K562 (cell line): ENCODE results near the gene PGLYRP1. TPM values are rescaled to one million over a fixed set of nuclear protein-coding genes. Genes with fewer than 3 reads are reported as not detected.
A peak's percentile ranks its signal among the peaks of the same experiment; 100 is the strongest.

Experiments
- BRD9 ChIP-seq: fragments of 450-650 bp; IDR thresholded peaks from 2 replicates; pipeline ENCODE4 v1.6.1; 2018; ENCODE audit warnings: low read depth; ENCODE audit not compliant: partially characterized antibody
- BRF1 ChIP-seq: IDR thresholded peaks from 3 replicates; pipeline ENCODE4 v1.6.1; 2011; ENCODE audit warnings: borderline replicate concordance, mild to moderate bottlenecking; ENCODE audit not compliant: insufficient read length; ENCODE audit errors: extremely low read depth
- CHD2 ChIP-seq: IDR thresholded peaks from 2 replicates; pipeline ENCODE4 v1.6.1; 2011; ENCODE audit warnings: low read depth, low read length
- ILK ChIP-seq: fragments of 450-650 bp; IDR thresholded peaks from 2 replicates; pipeline ENCODE4 v1.6.1; 2016; ENCODE audit warnings: missing genetic modification characterization, low read depth, mild to moderate bottlenecking, missing compliant biosample characterization, moderate library complexity, borderline replicate concordance
- KDM4B ChIP-seq, 2 experiments: fragments of 450-650 bp in 1 of 2; sonication (generic) in 1 of 2; IDR thresholded peaks; 2 replicates each; pipeline ENCODE4 v1.6.1; 2016 to 2017; ENCODE audit warnings: borderline replicate concordance in 2 of 2, antibody characterized with exemption in 1 of 2, low read depth in 1 of 2, mild to moderate bottlenecking in 1 of 2
- NFE2 ChIP-seq: IDR thresholded peaks from 2 replicates; pipeline ENCODE4 v1.6.1; 2014; ENCODE audit warnings: antibody characterized with exemption, low read depth
- NFXL1 ChIP-seq: fragments of 450-650 bp; formaldehyde crosslinking; IDR thresholded peaks from 2 replicates; pipeline ENCODE4 v1.4.0; 2021; ENCODE audit warnings: mild to moderate bottlenecking
- NFYB ChIP-seq: IDR thresholded peaks from 2 replicates; pipeline ENCODE4 v1.6.1; 2011; ENCODE audit warnings: mild to moderate bottlenecking, moderate library complexity; ENCODE audit not compliant: insufficient read length; ENCODE audit errors: extremely low read depth
- PHF20 ChIP-seq: fragments of 450-650 bp; IDR thresholded peaks from 2 replicates; pipeline ENCODE4 v1.6.1; 2018; ENCODE audit not compliant: partially characterized antibody
- SMAD4 ChIP-seq: fragments of 250-450 bp; sonication (Bioruptor Pico); conservative IDR thresholded peaks from 2 replicates; pipeline ENCODE4 v1.8.0; 2021; ENCODE audit warnings: inconsistent platforms, mild to moderate bottlenecking, moderate library complexity
- SNRNP70 ChIP-seq: fragments of 200-400 bp; formaldehyde crosslinking; optimal IDR thresholded peaks from 2 replicates; pipeline ENCODE3; 2017; ENCODE audit warnings: low read depth, low read length
- U2AF1 ChIP-seq: fragments of 200-400 bp; formaldehyde crosslinking; optimal IDR thresholded peaks from 2 replicates; pipeline ENCODE3; 2017; ENCODE audit warnings: mild to moderate bottlenecking, low read depth, low read length, moderate library complexity
- ZKSCAN8 ChIP-seq: fragments of 200-800 bp; sonication (Bioruptor generic); IDR thresholded peaks from 2 replicates; pipeline ENCODE4 v1.6.1; 2016; ENCODE audit warnings: missing genetic modification characterization, missing compliant biosample characterization
- ZNF165 ChIP-seq: fragments of 250-450 bp; sonication (Bioruptor Pico); IDR thresholded peaks from 2 replicates; pipeline ENCODE4 v1.4.0; 2020; ENCODE audit warnings: borderline replicate concordance
- ZNF174 ChIP-seq: fragments of 250-450 bp; sonication (Bioruptor Pico); IDR thresholded peaks from 2 replicates; pipeline ENCODE4 v1.4.0; 2020; ENCODE audit warnings: mild to moderate bottlenecking
- ZNF589 ChIP-seq: fragments of 200-800 bp; sonication (Bioruptor generic); IDR thresholded peaks from 2 replicates; pipeline ENCODE4 v1.6.1; 2016; ENCODE audit warnings: low read depth, missing genetic modification characterization, missing compliant biosample characterization
- ZNF764 ChIP-seq: fragments of 250-450 bp; sonication (Bioruptor Pico); IDR thresholded peaks from 2 replicates; pipeline ENCODE4 v1.4.0; 2020; ENCODE audit warnings: low read depth, mild to moderate bottlenecking, moderate library complexity
- ZNF766 ChIP-seq: fragments of 200-800 bp; sonication (Bioruptor generic); conservative IDR thresholded peaks from 2 replicates; pipeline ENCODE4 v1.6.1; 2016; ENCODE audit warnings: missing genetic modification characterization, missing compliant biosample characterization
- polyA plus RNA-seq, 8 experiments: library from polyadenylated mRNA; depleted of rRNA in 4 of 8; stranded (reverse) in 5 of 8; unstranded in 3 of 8; fragments of >200 nt; fragmentation: Nextera tagmentation in 2 of 8; fragmentation: Illumina TruSeq in 1 of 8; extraction: Ambion mirVana in 2 of 8; extraction: Trizol in 1 of 8; gene quantifications; 2 replicates each; pipeline versions ENCODE4 v1.2.1 to v1.2.3, GENCODE V29; 2011 to 2014; ENCODE audit warnings: inconsistent platforms in 1 of 8, missing spikeins in 1 of 8
- total RNA-seq, 7 experiments: library from RNA; depleted of rRNA in 6 of 7; stranded (reverse); fragments of >200 nt in 6 of 7; fragmentation: Illumina TruSeq in 2 of 7; extraction: Trizol in 2 of 7; gene quantifications; 2 replicates each; pipeline versions ENCODE4 v1.2.1 to v1.2.3, GENCODE V29; 2011 to 2021; ENCODE audit warnings: low replicate concordance in 1 of 7
- TF ChIP-seq, protein P1 (sequence below): fragments of 450-650 bp; formaldehyde crosslinking; IDR thresholded peaks from 2 replicates; pipeline ENCODE4 v1.4.0; 2020; ENCODE audit warnings: mild to moderate bottlenecking, moderate library complexity
- TF ChIP-seq, protein P2 (sequence below): sonication (generic); formaldehyde crosslinking; IDR thresholded peaks from 2 replicates; pipeline ENCODE4 v1.8.0; 2023; ENCODE audit warnings: mild to moderate bottlenecking, missing genetic modification reagents
- TF ChIP-seq, protein P3 (sequence below): fragments of 450-650 bp; formaldehyde crosslinking; IDR thresholded peaks from 2 replicates; pipeline ENCODE4 v1.4.0; 2020; ENCODE audit warnings: mild to moderate bottlenecking, moderate library complexity

Gene PGLYRP1
- total and polyA plus RNA-seq, 9 of the 15 experiments (the other 6 are each of a cell fraction or from before 2014, with no cell fraction given): not detected

DNA sequence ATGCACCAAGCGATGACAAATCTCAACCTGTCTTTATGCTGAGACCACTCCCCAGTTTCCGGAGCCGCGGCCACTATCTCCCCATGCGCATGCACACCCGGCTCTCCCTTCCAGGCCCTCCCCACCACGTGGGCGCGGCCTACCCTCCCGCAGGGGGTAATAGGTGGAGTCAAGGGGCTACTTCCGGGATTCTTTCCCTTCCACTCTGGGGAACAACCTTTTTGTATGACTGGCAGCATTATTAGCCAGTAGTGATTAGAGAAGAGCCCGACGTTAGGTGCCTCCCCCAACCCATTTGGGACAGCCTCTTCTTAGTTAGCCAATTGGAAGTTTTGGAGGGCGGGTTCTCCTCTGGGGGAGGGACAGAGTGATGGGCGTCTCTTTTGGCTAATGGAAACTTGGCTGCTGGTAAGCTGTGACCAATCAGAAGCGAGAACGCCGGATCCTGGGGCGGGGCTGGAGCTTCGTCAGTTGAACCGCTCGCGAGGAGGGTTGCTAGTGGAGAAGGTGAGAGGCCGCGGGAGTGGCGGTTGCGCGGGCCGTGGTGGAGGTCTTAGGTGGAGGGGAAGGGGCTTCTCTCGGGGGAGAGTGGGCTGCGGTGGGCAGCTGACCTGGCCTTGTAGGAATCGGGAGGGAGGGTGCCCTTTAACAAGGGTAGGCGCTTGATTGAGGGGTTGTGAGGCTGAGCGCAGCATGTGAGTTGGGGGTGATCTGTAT, 27.7 kb downstream of the PGLYRP1 start, which contains the start of gene CCDC61 (continued):
- TF ChIP-seq, protein P1, sequence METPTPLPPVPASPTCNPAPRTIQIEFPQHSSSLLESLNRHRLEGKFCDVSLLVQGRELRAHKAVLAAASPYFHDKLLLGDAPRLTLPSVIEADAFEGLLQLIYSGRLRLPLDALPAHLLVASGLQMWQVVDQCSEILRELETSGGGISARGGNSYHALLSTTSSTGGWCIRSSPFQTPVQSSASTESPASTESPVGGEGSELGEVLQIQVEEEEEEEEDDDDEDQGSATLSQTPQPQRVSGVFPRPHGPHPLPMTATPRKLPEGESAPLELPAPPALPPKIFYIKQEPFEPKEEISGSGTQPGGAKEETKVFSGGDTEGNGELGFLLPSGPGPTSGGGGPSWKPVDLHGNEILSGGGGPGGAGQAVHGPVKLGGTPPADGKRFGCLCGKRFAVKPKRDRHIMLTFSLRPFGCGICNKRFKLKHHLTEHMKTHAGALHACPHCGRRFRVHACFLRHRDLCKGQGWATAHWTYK (CRISPR knock-in tag): no peak
- TF ChIP-seq NFE2 (no peak), BRF1 (no peak), ZNF165 (CRISPR knock-in tag) (0 out of 2 replicates have a peak, but pooled peaks have one; percentile 31), CHD2 (peak; percentile 88), PHF20 (peak; percentile 77), ZNF766 (CRISPR knock-in tag) (peak; percentile 68; the same call in 1 of the 2 replicates), U2AF1 (no peak), KDM4B (IDR thresholded peaks at IDR 0.05; ENCODE audit: borderline replicate concordance in 2 of 2, low read depth in 1 of 2) (no peak), BRD9 (peak; percentile 67), NFYB (peak; percentile 88), ILK (tag) (no peak), NFXL1 (CRISPR knock-in tag) (no peak), ZNF174 (CRISPR knock-in tag) (no peak), SNRNP70 (no peak), ZNF589 (no peak), SMAD4 (CRISPR knock-in tag) (no peak), ZKSCAN8 (no peak), ZNF764 (CRISPR knock-in tag) (no peak)
- TF ChIP-seq, protein P2, sequence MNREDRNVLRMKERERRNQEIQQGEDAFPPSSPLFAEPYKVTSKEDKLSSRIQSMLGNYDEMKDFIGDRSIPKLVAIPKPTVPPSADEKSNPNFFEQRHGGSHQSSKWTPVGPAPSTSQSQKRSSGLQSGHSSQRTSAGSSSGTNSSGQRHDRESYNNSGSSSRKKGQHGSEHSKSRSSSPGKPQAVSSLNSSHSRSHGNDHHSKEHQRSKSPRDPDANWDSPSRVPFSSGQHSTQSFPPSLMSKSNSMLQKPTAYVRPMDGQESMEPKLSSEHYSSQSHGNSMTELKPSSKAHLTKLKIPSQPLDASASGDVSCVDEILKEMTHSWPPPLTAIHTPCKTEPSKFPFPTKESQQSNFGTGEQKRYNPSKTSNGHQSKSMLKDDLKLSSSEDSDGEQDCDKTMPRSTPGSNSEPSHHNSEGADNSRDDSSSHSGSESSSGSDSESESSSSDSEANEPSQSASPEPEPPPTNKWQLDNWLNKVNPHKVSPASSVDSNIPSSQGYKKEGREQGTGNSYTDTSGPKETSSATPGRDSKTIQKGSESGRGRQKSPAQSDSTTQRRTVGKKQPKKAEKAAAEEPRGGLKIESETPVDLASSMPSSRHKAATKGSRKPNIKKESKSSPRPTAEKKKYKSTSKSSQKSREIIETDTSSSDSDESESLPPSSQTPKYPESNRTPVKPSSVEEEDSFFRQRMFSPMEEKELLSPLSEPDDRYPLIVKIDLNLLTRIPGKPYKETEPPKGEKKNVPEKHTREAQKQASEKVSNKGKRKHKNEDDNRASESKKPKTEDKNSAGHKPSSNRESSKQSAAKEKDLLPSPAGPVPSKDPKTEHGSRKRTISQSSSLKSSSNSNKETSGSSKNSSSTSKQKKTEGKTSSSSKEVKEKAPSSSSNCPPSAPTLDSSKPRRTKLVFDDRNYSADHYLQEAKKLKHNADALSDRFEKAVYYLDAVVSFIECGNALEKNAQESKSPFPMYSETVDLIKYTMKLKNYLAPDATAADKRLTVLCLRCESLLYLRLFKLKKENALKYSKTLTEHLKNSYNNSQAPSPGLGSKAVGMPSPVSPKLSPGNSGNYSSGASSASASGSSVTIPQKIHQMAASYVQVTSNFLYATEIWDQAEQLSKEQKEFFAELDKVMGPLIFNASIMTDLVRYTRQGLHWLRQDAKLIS: no peak; the same call in 1 of the 2 replicates
- TF ChIP-seq, protein P3, sequence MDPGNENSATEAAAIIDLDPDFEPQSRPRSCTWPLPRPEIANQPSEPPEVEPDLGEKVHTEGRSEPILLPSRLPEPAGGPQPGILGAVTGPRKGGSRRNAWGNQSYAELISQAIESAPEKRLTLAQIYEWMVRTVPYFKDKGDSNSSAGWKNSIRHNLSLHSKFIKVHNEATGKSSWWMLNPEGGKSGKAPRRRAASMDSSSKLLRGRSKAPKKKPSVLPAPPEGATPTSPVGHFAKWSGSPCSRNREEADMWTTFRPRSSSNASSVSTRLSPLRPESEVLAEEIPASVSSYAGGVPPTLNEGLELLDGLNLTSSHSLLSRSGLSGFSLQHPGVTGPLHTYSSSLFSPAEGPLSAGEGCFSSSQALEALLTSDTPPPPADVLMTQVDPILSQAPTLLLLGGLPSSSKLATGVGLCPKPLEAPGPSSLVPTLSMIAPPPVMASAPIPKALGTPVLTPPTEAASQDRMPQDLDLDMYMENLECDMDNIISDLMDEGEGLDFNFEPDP (CRISPR knock-in tag): no peak
